ENCODE data around the gene ARL2.

Gene ARL2

DNA sequence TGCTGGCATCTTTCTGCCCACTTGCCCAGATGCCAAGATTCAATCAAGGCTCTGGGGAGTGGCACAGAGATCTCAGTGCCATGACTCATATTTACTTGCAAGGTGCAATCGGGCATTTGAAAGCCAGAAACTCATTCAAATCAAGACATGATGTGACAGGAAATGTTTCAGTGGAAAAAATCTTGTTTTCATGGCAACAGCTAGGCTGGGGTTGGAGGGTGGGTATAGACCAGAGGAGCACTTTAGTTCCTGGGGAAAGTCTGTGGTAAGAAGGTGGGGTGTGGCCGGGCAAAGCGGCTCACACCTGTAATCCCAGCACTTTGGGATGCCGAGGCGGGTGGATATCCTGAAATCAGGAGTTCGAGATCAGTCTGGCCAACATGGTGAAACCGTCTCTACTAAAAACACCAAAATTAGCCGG lies 43.2 kb upstream of the ARL2 start:
- H3K4me2 ChIP-seq (ENCODE audit: low read length): no peak overlapping the region

GRCh38 chr11:64971421-64972233 lies 42.3 kb upstream of the ARL2 start, which contains the start of gene MAJIN:
TSS of gene MAJIN (minus strand) at chr11:64972108. CDS start at chr11:64959405, 12,703 bp downstream.
- Histone ChIP-seq H3K27me3 (ENCODE audit: insufficient read depth, low read length) (no peaks in the 10 kb centered on the region), H3K9ac (ENCODE audit: low read length) (peak within 1 kb of the TSS; percentile 24; the same call in 1 of the 2 replicates), H3K9me3 (ENCODE audit: low read length) (no peaks in the 10 kb centered on the region), H3K9me2 (ENCODE audit: low read depth, low read length) (no peaks in the 10 kb centered on the region), H3K4me3 (ENCODE audit: low read depth, low read length, poor library complexity, severe bottlenecking) (peak within 1 kb of the TSS; percentile 30), H3F3A (ENCODE audit: insufficient read depth, low read length) (no peaks in the 10 kb centered on the region), H3K36me3 (ENCODE audit: insufficient read depth, low read length) (no peaks in the 10 kb centered on the region), H3K4me2 (ENCODE audit: low read length) (peak within 1 kb of the TSS; percentile 44), H4K20me1 (ENCODE audit: insufficient read depth, low read length) (no peaks in the 10 kb centered on the region), H3K79me2 (ENCODE audit: insufficient read depth, low read length) (no peaks in the 10 kb centered on the region), H3K27ac (ENCODE audit: low read depth, low read length, poor library complexity, severe bottlenecking) (no peak within 1 kb of the TSS), H2AFZ (ENCODE audit: low read length) (no peak within 1 kb of the TSS), H3K4me1 (ENCODE audit: insufficient read depth, low read length, severe bottlenecking) (peaks cover 34% of the 10 kb centered on the region)
- TF ChIP-seq EZH2 (IDR thresholded peaks at IDR 0.05; ENCODE audit: borderline replicate concordance, low read length): no peak
- TF ChIP-seq CTCF (IDR thresholded peaks at IDR 0.05; ENCODE audit: low read length): no peak

More for the DNA sequence above, 43.2 kb upstream of the ARL2 start:
- Histone ChIP-seq H3K9me2 (ENCODE audit: low read depth, low read length) (no peaks in the 10 kb centered on the region), H3K4me1 (ENCODE audit: insufficient read depth, low read length, severe bottlenecking) (peaks cover 34% of the 10 kb centered on the region), H3K27ac (ENCODE audit: low read depth, low read length, poor library complexity, severe bottlenecking) (no peak overlapping the region), H3K27me3 (ENCODE audit: insufficient read depth, low read length) (no peaks in the 10 kb centered on the region), H3K79me2 (ENCODE audit: insufficient read depth, low read length) (no peaks in the 10 kb centered on the region), H3K9me3 (ENCODE audit: low read length) (no peaks in the 10 kb centered on the region), H3K4me3 (ENCODE audit: low read depth, low read length, poor library complexity, severe bottlenecking) (no peak overlapping the region), H3K9ac (ENCODE audit: low read length) (no peak overlapping the region), H2AFZ (ENCODE audit: low read length) (no peak overlapping the region), H3K36me3 (ENCODE audit: insufficient read depth, low read length) (no peaks in the 10 kb centered on the region), H4K20me1 (ENCODE audit: insufficient read depth, low read length) (no peaks in the 10 kb centered on the region), H3F3A (ENCODE audit: insufficient read depth, low read length) (no peaks in the 10 kb centered on the region)
- TF ChIP-seq CTCF (IDR thresholded peaks at IDR 0.05; ENCODE audit: low read length) (no peak), EZH2 (IDR thresholded peaks at IDR 0.05; ENCODE audit: borderline replicate concordance, low read length) (no peak)

- H2AFZ ChIP-seq (ENCODE audit: low read length): no peak overlapping the region
- H3K9me2 ChIP-seq (ENCODE audit: low read depth, low read length): no peaks in the 10 kb centered on the region
- H3K36me3 ChIP-seq (ENCODE audit: insufficient read depth, low read length): no peaks in the 10 kb centered on the region
- peak overlapping the region; percentile 43 for H3K27ac ChIP-seq (ENCODE audit: low read depth, low read length, poor library complexity, severe bottlenecking)
- no peak for TF ChIP-seq EZH2 (IDR thresholded peaks at IDR 0.05; ENCODE audit: borderline replicate concordance, low read length)
- no peak for TF ChIP-seq CTCF (IDR thresholded peaks at IDR 0.05; ENCODE audit: low read length)
- H4K20me1 ChIP-seq (ENCODE audit: insufficient read depth, low read length): no peaks in the 10 kb centered on the region
- H3K4me2 ChIP-seq (ENCODE audit: low read length): peak overlapping the region; percentile 11; the same call in 1 of the 2 replicates
- no peak overlapping the region for H3K9ac ChIP-seq (ENCODE audit: low read length)
- H3K27me3 ChIP-seq (ENCODE audit: insufficient read depth, low read length): no peaks in the 10 kb centered on the region; the same call in 1 of the 2 replicates
- H3F3A ChIP-seq (ENCODE audit: insufficient read depth, low read length): no peaks in the 10 kb centered on the region
- no peaks in the 10 kb centered on the region for H3K9me3 ChIP-seq (ENCODE audit: low read length)
- H3K79me2 ChIP-seq (ENCODE audit: insufficient read depth, low read length): no peaks in the 10 kb centered on the region
- H3K4me3 ChIP-seq (ENCODE audit: low read depth, low read length, poor library complexity, severe bottlenecking): no peak overlapping the region
- peaks cover 39% of the 10 kb centered on the region for H3K4me1 ChIP-seq (ENCODE audit: insufficient read depth, low read length, severe bottlenecking)
These were observed 39.8 kb upstream of the ARL2 start for GRCh38 chr11:64974124-64974523.
